PC-3 (cell line): ENCODE measurements around the gene TNRC18. TPM values are rescaled to one million over a fixed set of nuclear protein-coding genes. Genes with fewer than 3 reads are reported as not detected.

Experiments used
- ATAC-seq: fragments of 200-7000 bp; cut with Tn5 transposase; 2 replicates; pipeline ENCODE4 v1.9.1; 2020; ENCODE audit warnings: mild to moderate bottlenecking, moderate library complexity
- BruUV-seq: library from RNA; stranded (reverse); fragments of 400-500 nt; replicated peaks from 2 replicates; lab custom pipeline; 2021; lab: Mats Ljungman, UMichigan
- CTCF ChIA-PET: fragments of 300-600 bp; sonication (Branson Sonifier 250); formaldehyde crosslinking; loops from one replicate; lab custom pipeline; 2022; ENCODE audit warnings: antibody characterized with exemption; lab: Charles Lee
- POLR2A ChIA-PET: fragments of 300-600 bp; sonication (Branson Sonifier 250); formaldehyde crosslinking; loops from one replicate; lab custom pipeline; 2022; ENCODE audit warnings: antibody characterized with exemption; ENCODE audit not compliant: unreplicated experiment; lab: Charles Lee
- DNase-seq: peaks from one replicate; pipeline ENCODE4 v3.0.0-alpha.2; 2015
- H2AFZ ChIP-seq: fragments of 300-600 bp; sonication (generic); 2 replicates; pipeline ENCODE4 v1.6.0; 2016; ENCODE audit warnings: antibody characterized with exemption, low read length
- H3F3A ChIP-seq: fragments of 300-600 bp; sonication (generic); one replicate; pipeline ENCODE4 v1.6.0; 2017; ENCODE audit warnings: antibody characterized with exemption, low read length, control low read depth, mild to moderate bottlenecking; ENCODE audit not compliant: unreplicated experiment
- H3K27ac ChIP-seq: fragments of 300-600 bp; sonication (generic); 2 replicates; pipeline ENCODE4 v1.5.1; 2016; ENCODE audit warnings: mild to moderate bottlenecking, low read length
- H3K27me3 ChIP-seq: fragments of 300-600 bp; sonication (generic); 2 replicates; pipeline ENCODE4 v1.6.1; 2016; ENCODE audit warnings: low read length, mixed read lengths
- H3K36me3 ChIP-seq: fragments of 300-600 bp; sonication (generic); 2 replicates; pipeline ENCODE4 v1.6.1; 2016; ENCODE audit warnings: low read depth, mixed run types, low read length, mixed read lengths
- H3K4me1 ChIP-seq: fragments of 300-600 bp; sonication (generic); 2 replicates; pipeline ENCODE4 v1.5.1; 2016; ENCODE audit warnings: low read length; ENCODE audit not compliant: insufficient read depth
- H3K4me2 ChIP-seq: fragments of 300-600 bp; sonication (generic); 2 replicates; pipeline ENCODE4 v1.6.0; 2016; ENCODE audit warnings: low read length
- H3K4me3 ChIP-seq: fragments of 300-600 bp; sonication (generic); 2 replicates; pipeline ENCODE4 v1.5.1; 2016; ENCODE audit warnings: mild to moderate bottlenecking, low read length, mixed read lengths
- H3K79me2 ChIP-seq: fragments of 300-600 bp; sonication (generic); 2 replicates; pipeline ENCODE4 v1.6.1; 2017; ENCODE audit warnings: low read length, mixed read lengths
- H3K9ac ChIP-seq: fragments of 300-600 bp; sonication (generic); 2 replicates; pipeline ENCODE4 v1.6.0; 2016; ENCODE audit warnings: mild to moderate bottlenecking, low read length
- H3K9me2 ChIP-seq: fragments of 300-600 bp; sonication (generic); replicated peaks from 2 replicates; pipeline ENCODE4 v1.6.1; 2016; ENCODE audit warnings: mixed run types, low read length, mixed read lengths
- H3K9me3 ChIP-seq: fragments of 300-600 bp; sonication (generic); 2 replicates; pipeline ENCODE4 v1.6.1; 2016; ENCODE audit warnings: low read length, mixed read lengths
- H4K20me1 ChIP-seq: fragments of 300-600 bp; sonication (generic); 2 replicates; pipeline ENCODE4 v1.6.1; 2016; ENCODE audit warnings: low read length, mixed read lengths
- EZH2 ChIP-seq: fragments of 300-600 bp; sonication (generic); IDR thresholded peaks from one replicate; pipeline ENCODE4 v1.6.1; 2017; ENCODE audit warnings: antibody characterized with exemption, mild to moderate bottlenecking, low read length; ENCODE audit not compliant: unreplicated experiment
- EZH2phosphoT487 ChIP-seq: fragments of 300-600 bp; sonication (generic); IDR thresholded peaks from 2 replicates; pipeline ENCODE4 v1.6.1; 2018; ENCODE audit warnings: mild to moderate bottlenecking, antibody characterized with exemption, low read length, borderline replicate concordance
- intact Hi-C: fragments of 100-400 bp; cut with micrococcal nuclease; formaldehyde crosslinking; loops from 2 replicates; pipeline ENCODE4 v1.9.0; 2023
- total RNA-seq: library from RNA; depleted of rRNA; stranded (reverse); fragments of >200 nt; gene quantifications from 2 replicates; pipeline ENCODE4 v1.2.3, GENCODE V29; 2014
- TF ChIP-seq, protein P1 (sequence below): fragments of 300-600 bp; sonication (generic); conservative IDR thresholded peaks from 2 replicates; pipeline ENCODE4 v1.5.1; 2017; ENCODE audit warnings: antibody characterized with exemption, low read depth, mild to moderate bottlenecking, low read length

TNRC18 gene
- total RNA-seq, 1 experiment from 2014 or later = 26.8 TPM

DNA sequence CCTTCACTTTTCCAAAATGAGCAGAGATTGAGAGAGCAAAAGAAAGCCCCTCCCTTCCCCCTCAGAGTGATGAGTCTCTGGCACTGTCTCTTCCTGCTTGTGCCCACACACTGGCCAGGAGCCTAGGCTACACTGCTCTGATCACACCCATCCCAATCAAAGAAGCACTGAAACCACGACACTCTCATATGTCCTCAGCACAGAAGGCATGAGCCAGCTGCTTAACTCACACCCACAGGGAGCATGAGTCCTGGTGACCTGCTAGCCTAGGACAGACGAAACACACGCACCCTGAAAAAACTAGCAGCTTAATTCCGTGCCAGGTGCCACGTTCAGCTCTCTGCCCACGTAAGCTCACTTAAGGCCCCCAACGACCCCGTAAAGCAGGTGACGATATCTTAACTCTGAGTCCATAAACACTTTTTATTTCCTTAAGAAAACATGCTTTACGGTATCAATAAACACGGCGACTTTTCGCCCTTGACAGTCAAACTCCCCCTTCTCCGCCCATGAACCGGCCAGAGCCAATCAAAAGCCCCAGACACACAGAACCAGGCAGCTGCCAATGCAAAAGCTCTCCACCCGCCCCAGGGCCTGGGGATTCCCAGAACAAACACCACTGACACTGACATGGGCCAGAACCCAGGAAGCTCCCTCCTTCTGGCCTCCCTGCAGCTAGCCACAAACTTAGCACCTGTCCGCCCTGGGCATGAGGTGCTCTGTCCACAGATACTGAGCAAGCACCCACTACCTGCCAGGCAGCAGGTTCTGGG is 69.0 kb downstream of the TNRC18 start:
- H3K4me1 ChIP-seq = no peaks in the 10 kb centered on the region
- TF ChIP-seq EZH2 (no peak), EZH2phosphoT487 (no peak)
- TF ChIP-seq, protein P1, sequence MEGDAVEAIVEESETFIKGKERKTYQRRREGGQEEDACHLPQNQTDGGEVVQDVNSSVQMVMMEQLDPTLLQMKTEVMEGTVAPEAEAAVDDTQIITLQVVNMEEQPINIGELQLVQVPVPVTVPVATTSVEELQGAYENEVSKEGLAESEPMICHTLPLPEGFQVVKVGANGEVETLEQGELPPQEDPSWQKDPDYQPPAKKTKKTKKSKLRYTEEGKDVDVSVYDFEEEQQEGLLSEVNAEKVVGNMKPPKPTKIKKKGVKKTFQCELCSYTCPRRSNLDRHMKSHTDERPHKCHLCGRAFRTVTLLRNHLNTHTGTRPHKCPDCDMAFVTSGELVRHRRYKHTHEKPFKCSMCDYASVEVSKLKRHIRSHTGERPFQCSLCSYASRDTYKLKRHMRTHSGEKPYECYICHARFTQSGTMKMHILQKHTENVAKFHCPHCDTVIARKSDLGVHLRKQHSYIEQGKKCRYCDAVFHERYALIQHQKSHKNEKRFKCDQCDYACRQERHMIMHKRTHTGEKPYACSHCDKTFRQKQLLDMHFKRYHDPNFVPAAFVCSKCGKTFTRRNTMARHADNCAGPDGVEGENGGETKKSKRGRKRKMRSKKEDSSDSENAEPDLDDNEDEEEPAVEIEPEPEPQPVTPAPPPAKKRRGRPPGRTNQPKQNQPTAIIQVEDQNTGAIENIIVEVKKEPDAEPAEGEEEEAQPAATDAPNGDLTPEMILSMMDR = no peak
- no peak overlapping the region for H2AFZ ChIP-seq
- H3F3A ChIP-seq = no peaks in the 10 kb centered on the region
- no peaks in the 10 kb centered on the region for H3K9me2 ChIP-seq
- ChIA-PET POLR2A (no interaction called here), CTCF (no interaction called here)
- no peak overlapping the region for H3K9ac ChIP-seq
- no peak overlapping the region for H3K4me2 ChIP-seq
- DNase-seq (peak; percentile 17), ATAC-seq (peak; percentile 71)
- intact Hi-C loops = no loop called here
- H3K27me3 ChIP-seq = no peaks in the 10 kb centered on the region
- H3K9me3 ChIP-seq = no peaks in the 10 kb centered on the region
- peaks cover 10% of the 10 kb centered on the region; the same call in 1 of the 2 replicates for H3K79me2 ChIP-seq
- no peak overlapping the region for H3K4me3 ChIP-seq
- H3K27ac ChIP-seq = no peak overlapping the region
- H3K36me3 ChIP-seq = peaks cover 8% of the 10 kb centered on the region
- 0 out of 2 replicates have a peak, but pooled peaks cover 11% of the 10 kb centered on the region for H4K20me1 ChIP-seq
- TSS peak; percentile 19 for BruUV-seq

- no peak overlapping the region for H2AFZ ChIP-seq
- no peak overlapping the region for H3K4me2 ChIP-seq
- ATAC-seq (no peak), DNase-seq (no peak)
- peaks cover 10% of the 10 kb centered on the region; the same call in 1 of the 2 replicates for H3K79me2 ChIP-seq
- no TSS peak for BruUV-seq
- no peak overlapping the region for H3K9ac ChIP-seq
- no peak overlapping the region for H3K27ac ChIP-seq
- H3F3A ChIP-seq = no peaks in the 10 kb centered on the region
- peaks cover 4% of the 10 kb centered on the region for H3K36me3 ChIP-seq
- TF ChIP-seq EZH2 = no peak
- TF ChIP-seq, protein P1 = no peak
- no peak for TF ChIP-seq EZH2phosphoT487
- no peaks in the 10 kb centered on the region for H3K9me2 ChIP-seq
- no peak overlapping the region for H3K4me3 ChIP-seq
- H3K9me3 ChIP-seq = no peaks in the 10 kb centered on the region
- POLR2A ChIA-PET = no interaction called here
- H3K4me1 ChIP-seq = no peaks in the 10 kb centered on the region
- CTCF ChIA-PET = no interaction called here
- 0 out of 2 replicates have a peak, but pooled peaks cover 11% of the 10 kb centered on the region for H4K20me1 ChIP-seq
- H3K27me3 ChIP-seq = no peaks in the 10 kb centered on the region
- intact Hi-C loops = no loop called here
Measured at GRCh38 chr7:5352440-5353010, 71.1 kb downstream of the TNRC18 start.
